Mononuclear cell (primary cell): Measurements from ENCODE around the gene GSX1. TPM values are rescaled to one million over a fixed set of nuclear protein-coding genes. Genes with fewer than 3 reads are reported as not detected.
"Not testable (repeated sequence)": the region's sequence is repeated elsewhere in the genome, so short reads cannot be mapped to it uniquely, and the experiment has no call there.

Experiments used
- H3K27me3 ChIP-seq: 2 replicates; pipeline ENCODE4 v1.6.0; 2011; ENCODE audit warnings: low read length, control low read depth; ENCODE audit not compliant: insufficient read depth
- H3K4me1 ChIP-seq: 2 replicates; pipeline ENCODE4 v1.5.1; 2011; ENCODE audit warnings: mild to moderate bottlenecking, low read length, control low read depth; ENCODE audit not compliant: insufficient read depth
- H3K4me3 ChIP-seq: 2 replicates; pipeline ENCODE4 v1.5.1; 2011; ENCODE audit warnings: mild to moderate bottlenecking, low read length, moderate library complexity
- H3K9me3 ChIP-seq: 2 replicates; pipeline ENCODE4 v1.5.1; 2011; ENCODE audit warnings: low read depth, mild to moderate bottlenecking, control low read depth, low read length
- total RNA-seq: library from RNA; depleted of rRNA; stranded (reverse); fragments of >200 nt; gene quantifications from one replicate; pipeline ENCODE4 v1.2.3, GENCODE V29; 2012

GSX1 gene
- not detected for total RNA-seq

DNA sequence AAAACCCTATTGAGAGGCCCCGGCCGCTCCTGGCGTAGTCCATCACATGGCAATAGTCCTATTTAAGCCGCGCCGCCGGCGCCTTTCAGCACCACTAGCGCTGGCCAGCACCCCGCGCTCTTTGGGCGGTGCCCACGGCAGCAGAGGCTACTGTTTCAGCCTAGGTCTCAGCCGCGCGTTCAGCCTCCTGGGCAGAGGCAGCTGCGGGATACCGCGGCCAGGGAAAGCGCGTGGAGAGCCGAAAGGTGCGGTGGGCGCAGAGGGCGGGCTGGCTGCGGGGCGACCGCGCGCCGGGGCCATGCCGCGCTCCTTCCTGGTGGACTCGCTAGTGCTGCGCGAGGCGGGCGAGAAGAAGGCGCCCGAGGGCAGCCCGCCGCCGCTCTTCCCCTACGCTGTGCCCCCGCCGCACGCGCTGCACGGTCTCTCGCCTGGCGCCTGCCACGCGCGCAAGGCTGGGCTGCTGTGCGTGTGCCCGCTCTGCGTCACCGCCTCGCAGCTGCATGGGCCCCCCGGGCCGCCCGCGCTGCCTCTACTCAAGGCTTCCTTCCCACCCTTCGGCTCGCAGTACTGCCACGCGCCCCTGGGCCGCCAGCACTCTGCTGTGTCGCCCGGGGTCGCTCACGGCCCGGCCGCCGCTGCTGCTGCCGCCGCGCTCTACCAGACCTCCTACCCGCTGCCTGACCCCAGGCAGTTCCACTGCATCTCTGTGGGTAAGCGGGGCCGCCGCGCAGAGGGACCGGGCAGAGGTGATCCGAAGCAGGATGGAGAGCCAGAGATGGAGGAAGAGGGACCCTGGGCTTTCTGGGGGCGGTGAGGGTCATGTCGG, at the start of gene GSX1:
Gene GSX1, plus strand, starts transcription at position 91 of the 826 bp plus-strand sequence. Its CDS starts 208 bp downstream, at position 299.
- Histone ChIP-seq H3K27me3 (peaks cover 95% of the 10 kb centered on the region), H3K4me1 (peaks cover 28% of the 10 kb centered on the region), H3K9me3 (no peaks in the 10 kb centered on the region), H3K4me3 (peak within 1 kb of the TSS; percentile 1)

DNA sequence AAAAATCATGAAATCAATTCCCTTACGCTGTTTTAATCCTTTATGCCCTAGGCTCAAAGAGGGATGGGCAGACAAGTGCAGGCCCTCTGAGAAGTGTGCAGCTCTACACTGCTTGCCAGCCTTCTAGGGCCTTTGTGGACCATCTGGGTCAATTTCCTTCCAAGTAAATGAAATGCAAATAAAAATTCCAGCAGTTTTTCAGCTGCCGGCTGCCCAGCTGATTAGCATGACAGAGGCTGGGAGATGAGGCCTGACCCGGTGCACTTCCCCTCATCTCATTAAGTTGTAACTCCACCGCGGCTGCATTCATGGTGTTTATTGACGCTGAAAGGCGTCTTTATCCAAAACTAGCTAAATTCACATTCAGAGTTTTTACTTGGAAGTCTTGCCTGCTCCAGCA, 47.5 kb upstream of the GSX1 start:
- H3K9me3 ChIP-seq: no peaks in the 10 kb centered on the region
- H3K4me3 ChIP-seq: no peak overlapping the region
- no peaks in the 10 kb centered on the region for H3K27me3 ChIP-seq
- no peaks in the 10 kb centered on the region for H3K4me1 ChIP-seq

DNA sequence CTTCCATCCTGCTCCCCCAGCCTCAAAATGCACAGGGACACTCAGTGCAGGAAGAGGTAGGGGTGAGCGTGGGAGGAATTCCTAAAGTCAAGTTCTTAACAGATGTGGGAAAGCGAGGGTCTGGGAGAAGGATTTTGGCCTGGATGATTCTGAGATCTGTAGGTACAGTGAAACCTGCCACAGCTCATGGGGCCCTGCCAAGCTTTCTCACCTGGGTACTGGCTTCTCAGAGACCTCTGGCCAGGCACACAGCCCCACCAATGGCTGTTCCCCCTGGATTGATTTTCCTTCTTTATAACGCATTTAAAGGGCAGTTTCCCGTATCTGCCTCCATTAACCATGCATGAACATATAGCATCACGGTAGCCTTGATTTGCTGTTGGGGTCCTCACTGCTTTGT, 47.0 kb upstream of the GSX1 start:
- Histone ChIP-seq H3K9me3 (no peaks in the 10 kb centered on the region), H3K4me3 (no peak overlapping the region), H3K4me1 (no peaks in the 10 kb centered on the region), H3K27me3 (no peaks in the 10 kb centered on the region)

GRCh38 chr13:27748143-27748542, 44.1 kb upstream of the GSX1 start:
- H3K9me3 ChIP-seq, H3K4me1 ChIP-seq, H3K27me3 ChIP-seq, H3K4me3 ChIP-seq: not testable (repeated sequence)

GRCh38 chr13:27751953-27752532, 40.2 kb upstream of the GSX1 start:
- no peak overlapping the region for H3K4me3 ChIP-seq
- no peaks in the 10 kb centered on the region for H3K4me1 ChIP-seq
- no peaks in the 10 kb centered on the region for H3K9me3 ChIP-seq
- H3K27me3 ChIP-seq: peaks cover 3% of the 10 kb centered on the region

DNA sequence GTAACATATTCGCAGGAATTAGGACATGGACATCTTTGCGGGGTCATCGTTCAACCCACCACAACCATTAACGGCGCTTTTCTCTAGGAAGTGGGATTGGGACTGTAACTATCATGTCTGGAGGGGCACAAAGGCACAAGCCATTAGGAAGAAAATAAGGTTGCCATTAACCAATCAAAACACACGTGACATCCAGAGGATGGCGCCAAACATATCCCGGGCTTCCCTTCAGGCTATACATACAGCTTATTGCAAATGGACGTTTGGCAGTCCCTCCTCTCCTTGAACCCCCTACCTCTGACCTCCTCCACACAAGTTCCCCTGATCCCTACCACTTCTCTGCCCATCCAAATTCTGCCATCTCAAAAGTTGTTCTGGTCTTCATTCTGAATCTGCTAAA, 26.6 kb upstream of the GSX1 start:
- H3K4me1 ChIP-seq: no peaks in the 10 kb centered on the region

GRCh38 chr13:27770809-27771208, 21.5 kb upstream of the GSX1 start:
- Histone ChIP-seq H3K4me1 (no peaks in the 10 kb centered on the region), H3K27me3 (peaks cover 7% of the 10 kb centered on the region), H3K9me3 (no peaks in the 10 kb centered on the region), H3K4me3 (no peak overlapping the region)

More for the DNA sequence above, 26.6 kb upstream of the GSX1 start:
- Histone ChIP-seq H3K9me3 (no peaks in the 10 kb centered on the region), H3K4me3 (no peak overlapping the region), H3K27me3 (peaks cover 11% of the 10 kb centered on the region)

GRCh38 chr13:27772651-27773425, 19.4 kb upstream of the GSX1 start:
- no peak overlapping the region for H3K4me3 ChIP-seq
- H3K9me3 ChIP-seq: no peaks in the 10 kb centered on the region
- H3K27me3 ChIP-seq: peaks cover 13% of the 10 kb centered on the region
- H3K4me1 ChIP-seq: no peaks in the 10 kb centered on the region

- Histone ChIP-seq H3K9me3 (no peaks in the 10 kb centered on the region), H3K4me1 (no peaks in the 10 kb centered on the region), H3K4me3 (no peak overlapping the region), H3K27me3 (peaks cover 15% of the 10 kb centered on the region)
Measured at GRCh38 chr13:27774169-27774568, 18.1 kb upstream of the GSX1 start.

DNA sequence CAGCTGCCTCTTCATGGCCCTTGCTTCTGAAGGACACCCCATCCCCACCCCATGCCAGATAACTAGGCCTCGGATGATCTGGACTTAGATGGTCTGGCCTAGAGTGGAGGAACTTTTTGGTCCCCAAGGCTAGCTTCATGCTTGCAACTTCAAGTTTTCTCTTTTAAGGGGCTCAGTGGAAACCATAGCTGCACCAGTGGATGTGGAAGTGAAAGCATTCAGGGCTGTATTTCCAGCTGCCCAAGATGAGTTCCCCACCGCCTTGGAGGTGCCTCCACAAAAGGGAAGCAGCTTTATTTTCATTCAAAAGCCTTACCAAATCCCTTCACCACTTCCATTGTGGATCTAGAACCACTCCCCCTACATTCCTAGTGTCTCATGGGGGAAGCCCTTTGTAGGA, 17.6 kb upstream of the GSX1 start:
- peaks cover 15% of the 10 kb centered on the region for H3K27me3 ChIP-seq
- H3K4me1 ChIP-seq: no peaks in the 10 kb centered on the region
- H3K4me3 ChIP-seq: no peak overlapping the region
- no peaks in the 10 kb centered on the region for H3K9me3 ChIP-seq

DNA sequence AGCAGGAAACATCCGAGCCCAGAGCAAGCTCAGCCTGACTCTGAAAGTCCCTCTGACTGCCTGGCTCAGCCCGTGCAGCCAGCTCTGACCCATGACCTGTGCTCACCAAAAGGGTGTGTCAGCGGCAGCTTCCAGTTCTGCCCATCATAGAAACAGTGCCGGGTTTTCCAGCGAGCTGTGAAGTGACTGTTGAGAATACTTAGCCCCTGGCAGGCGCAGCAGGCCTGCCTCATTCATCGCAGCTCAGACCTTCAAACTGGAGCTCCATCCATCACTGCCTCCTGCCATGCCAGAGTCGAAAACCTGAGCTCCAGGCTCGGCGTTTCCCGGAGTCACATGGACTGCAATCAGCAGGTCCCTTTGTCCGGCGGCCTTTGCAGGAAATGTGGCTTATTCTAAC, 16.3 kb upstream of the GSX1 start:
- H3K4me1 ChIP-seq: no peaks in the 10 kb centered on the region
- peaks cover 20% of the 10 kb centered on the region for H3K27me3 ChIP-seq
- H3K9me3 ChIP-seq: no peaks in the 10 kb centered on the region
- no peak overlapping the region for H3K4me3 ChIP-seq

GRCh38 chr13:27782151-27782550, 10.1 kb upstream of the GSX1 start:
- H3K9me3 ChIP-seq: no peaks in the 10 kb centered on the region
- no peak overlapping the region for H3K4me3 ChIP-seq
- H3K4me1 ChIP-seq: no peaks in the 10 kb centered on the region
- peaks cover 24% of the 10 kb centered on the region for H3K27me3 ChIP-seq

DNA sequence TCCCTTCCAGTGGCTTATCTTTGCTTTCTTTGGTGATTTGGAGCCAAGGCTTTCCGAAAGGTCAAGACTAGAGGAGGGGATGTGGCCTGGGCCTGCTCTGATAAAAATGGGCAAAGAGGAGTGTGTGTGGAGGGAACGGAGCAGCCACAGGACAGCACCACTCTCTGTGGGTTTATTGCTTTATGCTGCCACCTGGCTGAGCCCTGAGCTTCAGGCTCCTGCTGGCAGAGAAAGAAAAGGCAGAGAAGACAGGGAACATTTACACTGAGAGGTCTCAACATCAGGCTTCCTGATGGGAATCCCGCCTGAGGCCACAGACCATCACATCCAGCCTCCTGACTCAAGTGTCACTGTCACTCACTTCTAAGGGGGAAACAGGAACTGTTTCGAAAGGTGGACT, 9.2 kb upstream of the GSX1 start:
- Histone ChIP-seq H3K4me1 (no peaks in the 10 kb centered on the region), H3K4me3 (no peak overlapping the region), H3K9me3 (no peaks in the 10 kb centered on the region), H3K27me3 (peaks cover 33% of the 10 kb centered on the region)

DNA sequence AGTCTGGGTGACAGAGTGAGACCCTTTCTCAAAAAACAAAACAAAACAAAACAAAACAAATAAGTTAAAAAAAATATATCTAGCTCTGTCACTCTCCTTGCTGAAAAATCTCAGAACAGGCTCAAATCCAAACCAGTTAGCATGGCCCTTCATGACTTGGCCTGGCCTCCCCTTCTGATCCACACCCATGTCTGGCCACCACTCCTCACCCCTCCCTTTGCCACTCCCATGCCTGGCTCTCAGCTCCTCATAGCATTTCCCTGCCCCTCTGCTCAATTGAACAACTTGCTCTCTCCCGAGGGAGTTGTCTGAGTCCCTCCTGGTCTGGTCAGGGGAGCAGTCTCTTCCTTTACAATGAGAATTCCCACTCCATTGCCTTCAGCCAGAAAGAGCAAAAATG, 4.0 kb upstream of the GSX1 start:
- H3K27me3 ChIP-seq: peaks cover 64% of the 10 kb centered on the region
- peaks cover 28% of the 10 kb centered on the region for H3K4me1 ChIP-seq
- no peak overlapping the region for H3K4me3 ChIP-seq
- H3K9me3 ChIP-seq: no peaks in the 10 kb centered on the region

- no peaks in the 10 kb centered on the region for H3K9me3 ChIP-seq
- H3K27me3 ChIP-seq: peaks cover 72% of the 10 kb centered on the region
- no peak overlapping the region for H3K4me3 ChIP-seq
- peaks cover 28% of the 10 kb centered on the region for H3K4me1 ChIP-seq
Measured at GRCh38 chr13:27789153-27789494, 3.2 kb upstream of the GSX1 start.
